ENCODE measurements around the gene ROPN1L. TPM values are rescaled to one million over a fixed set of nuclear protein-coding genes. Genes with fewer than 3 reads are reported as not detected.

Gene ROPN1L
- total RNA-seq: 0.53 and 1.9 TPM in 2 replicates

DNA sequence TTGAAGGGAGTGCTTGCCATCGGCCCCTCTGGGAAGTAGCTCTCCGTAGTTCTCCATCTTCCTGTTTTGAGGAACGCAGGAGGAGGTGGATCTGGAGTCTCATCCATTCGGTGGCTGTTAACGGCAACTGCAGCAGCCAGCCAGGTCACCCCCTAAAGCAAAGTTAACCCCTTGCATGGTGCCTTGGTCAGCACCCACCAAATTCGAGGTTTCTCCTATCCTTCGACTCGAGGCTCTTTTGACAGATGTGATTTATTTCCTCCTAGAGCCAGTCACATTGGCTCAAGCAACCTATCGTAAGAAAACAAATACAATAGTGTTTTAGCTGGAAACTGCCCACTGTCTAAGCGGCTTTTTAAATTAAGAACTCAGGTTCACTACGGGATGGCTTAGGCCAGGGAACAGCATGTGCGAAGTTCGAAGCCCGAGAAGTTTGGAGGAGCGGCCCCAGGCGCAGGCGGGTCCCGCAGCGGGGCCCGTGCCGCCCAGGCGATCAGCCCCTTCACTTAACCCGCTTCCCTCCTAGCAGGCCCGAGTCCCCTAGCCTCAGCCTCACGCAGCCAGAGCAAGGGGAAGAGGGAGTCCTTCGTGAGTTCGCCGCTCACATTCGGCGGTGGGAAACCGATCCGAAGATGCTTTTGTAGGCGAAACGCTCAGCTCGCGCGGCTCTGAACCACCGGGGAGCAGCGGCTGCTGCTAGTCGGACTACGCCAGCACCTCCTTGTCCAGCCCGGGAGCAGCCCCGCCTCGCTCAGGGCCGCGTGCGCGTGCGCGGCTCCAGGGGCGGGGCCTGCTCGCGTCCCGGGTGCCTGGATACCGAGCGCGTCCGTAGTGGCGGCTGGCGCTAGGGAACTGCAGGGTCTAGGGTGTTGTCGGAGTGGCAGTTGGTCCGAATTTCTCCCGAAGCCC is at the start of gene ROPN1L:
TSS of gene ROPN1L (plus strand) at position 797 of the 909 bp plus-strand sequence. CDS start 289 bp downstream, outside the sequence.

Small RNA genes lying within 50 kb of the gene (small RNA-seq; reads per million reads assigned to genes)
- gene MIR6131: not detected

Other genes with a start within 250 kb of the ROPN1L start
- 20.7 and 24.2 TPM in 2 replicates for gene ATPSCKMT, start 192.0 kb upstream of the ROPN1L start, total RNA-seq
- gene CCT5, start 191.6 kb upstream of the ROPN1L start, total RNA-seq: 616 and 652 TPM in 2 replicates
- 9.0 and 11.6 TPM in 2 replicates for gene CMBL, start 134.0 kb upstream of the ROPN1L start, total RNA-seq
- 72.6 and 90.2 TPM in 2 replicates for gene MARCHF6, start 88.2 kb upstream of the ROPN1L start, total RNA-seq
- gene ANKRD33B, start 122.2 kb downstream of the ROPN1L start, total RNA-seq: 6.0 and 6.4 TPM in 2 replicates

Measured in thoracic aorta endothelial cell (primary cell).